HG03108 (cell line): ENCODE results near the gene CLDN4.
"Not testable (repeated sequence)": the region's sequence is repeated elsewhere in the genome, so short reads cannot be mapped to it uniquely, and the experiment has no call there.

Source experiments
- ATAC-seq: cut with Tn5 transposase; IDR thresholded peaks from one replicate; pipeline ENCODE4 v1.9.1; 2021; ENCODE audit warnings: moderate library complexity; ENCODE audit not compliant: unreplicated experiment

CLDN4 gene

DNA sequence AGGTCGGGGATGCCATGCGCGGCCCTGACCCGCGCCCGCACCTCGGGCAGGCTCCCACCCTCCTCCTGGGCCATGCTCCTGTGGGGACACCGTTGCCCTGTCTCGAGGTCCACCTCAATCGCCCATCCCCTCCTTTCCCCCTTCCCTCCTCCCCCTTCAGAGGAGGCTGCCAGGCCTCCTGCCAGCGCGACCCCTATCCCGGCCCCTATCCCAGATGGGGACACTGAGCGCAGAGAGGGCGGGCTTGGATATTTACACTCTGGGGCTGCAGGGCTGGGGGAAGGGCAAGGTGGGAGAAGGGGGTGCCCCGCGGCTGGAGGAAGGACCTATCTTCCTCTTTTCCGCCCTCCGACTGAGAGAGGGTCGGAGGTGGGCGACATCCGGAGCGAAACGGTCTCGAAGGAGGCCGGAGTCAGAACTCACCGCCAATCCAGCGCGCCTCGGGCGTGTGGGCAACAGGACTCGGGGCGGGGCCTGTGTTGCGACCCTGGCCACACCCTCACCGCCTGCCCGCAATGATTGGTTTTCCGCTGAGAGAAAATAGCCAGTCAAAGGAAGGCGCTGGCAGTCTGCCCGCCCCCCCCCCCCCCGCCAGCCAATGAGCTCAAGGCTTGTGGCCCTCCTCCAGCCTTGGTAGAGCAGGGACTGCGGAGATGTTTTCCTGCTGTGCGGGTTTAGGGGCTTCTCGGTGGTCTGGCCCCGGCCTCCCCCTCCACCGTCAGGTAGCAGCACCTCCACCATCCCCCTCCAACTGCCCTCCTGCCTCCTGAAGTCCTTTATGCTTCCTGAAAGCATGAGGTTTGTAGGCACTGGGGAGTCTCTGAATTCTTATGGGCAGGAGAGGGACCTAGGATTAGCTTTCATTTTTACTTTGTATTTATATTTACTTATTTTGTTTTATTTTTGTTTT, 11.5 kb downstream of the CLDN4 start, which contains the start of gene METTL27:
Gene METTL27, minus strand, starts transcription at position 450 of the 910 bp plus-strand sequence. Its CDS starts 376 bp downstream, at position 74.
- ATAC-seq: peak; percentile 96

DNA sequence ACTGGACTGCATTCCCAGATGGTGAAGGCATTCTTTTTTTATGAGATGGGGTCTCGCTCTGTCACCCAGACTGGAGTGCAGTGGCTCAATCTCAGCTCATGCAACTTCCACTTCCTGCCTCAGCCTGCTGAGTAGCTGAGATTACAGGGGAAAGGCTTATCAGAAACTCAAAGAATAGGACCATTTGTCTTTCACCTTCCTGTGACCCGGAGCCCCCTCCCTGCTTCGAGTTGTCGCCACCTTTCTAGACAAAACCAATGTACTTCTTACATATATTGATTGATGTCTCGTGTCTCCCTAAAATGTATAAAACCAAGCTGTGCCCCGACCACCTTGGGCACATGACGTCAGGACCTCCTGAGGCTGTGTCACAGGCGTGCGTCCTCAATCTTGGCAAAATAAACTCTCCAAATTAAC, 13.3 kb downstream of the CLDN4 start:
- ATAC-seq: no peak

DNA sequence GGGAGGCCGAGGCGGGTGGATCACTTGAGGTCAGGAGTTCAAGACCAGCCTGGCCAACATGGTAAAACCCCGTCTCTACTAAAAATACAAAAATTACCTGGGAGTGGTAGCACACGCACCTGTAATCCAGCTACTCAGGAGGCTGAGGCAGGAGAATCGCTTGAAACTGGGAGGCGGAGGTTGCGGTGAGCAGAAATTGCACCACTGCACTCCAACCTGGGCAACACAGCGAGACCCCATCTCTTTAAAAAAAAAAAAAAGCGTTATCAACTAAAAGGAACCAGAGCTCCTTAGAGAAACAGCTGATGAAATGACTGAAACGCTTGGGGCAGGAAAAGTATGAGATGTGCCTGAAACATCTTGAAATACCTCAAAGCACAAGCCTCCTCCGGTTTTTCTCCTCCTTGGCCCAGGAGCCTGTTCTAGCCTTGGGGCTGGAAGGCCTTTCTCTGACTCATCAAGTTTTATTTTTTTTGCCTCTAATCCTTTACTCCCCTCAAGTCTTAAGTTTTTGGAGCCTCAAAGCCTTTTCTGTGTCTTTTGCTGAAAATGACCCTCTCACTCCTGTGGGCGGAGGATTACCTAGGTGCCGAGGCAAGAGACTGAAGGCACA, 14.2 kb downstream of the CLDN4 start:
- no peak for ATAC-seq

DNA sequence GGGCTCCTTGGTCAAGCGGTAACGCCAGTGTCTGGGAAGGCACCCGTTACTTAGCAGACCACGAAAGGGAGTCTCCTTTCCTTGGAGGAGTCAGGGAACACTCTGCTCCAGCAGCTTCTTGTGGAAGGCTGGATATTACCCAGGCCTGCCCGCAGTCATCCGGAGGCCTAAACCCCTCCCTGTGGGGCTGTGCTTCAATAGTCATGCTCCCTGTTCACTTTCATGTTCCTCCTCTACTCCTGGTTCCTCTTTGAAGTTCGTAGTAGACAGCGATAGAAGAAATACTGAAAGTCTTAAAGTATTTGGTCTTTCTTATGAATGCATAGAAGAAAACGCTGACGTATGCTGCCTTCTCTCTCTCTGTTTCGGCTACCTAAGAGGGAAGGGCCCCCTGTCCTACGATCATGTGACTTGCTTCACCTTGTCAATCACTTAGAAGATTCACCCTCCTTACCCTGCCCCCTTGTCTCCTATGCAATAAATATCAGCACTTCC, 15.0 kb downstream of the CLDN4 start:
- ATAC-seq: not testable (repeated sequence)

DNA sequence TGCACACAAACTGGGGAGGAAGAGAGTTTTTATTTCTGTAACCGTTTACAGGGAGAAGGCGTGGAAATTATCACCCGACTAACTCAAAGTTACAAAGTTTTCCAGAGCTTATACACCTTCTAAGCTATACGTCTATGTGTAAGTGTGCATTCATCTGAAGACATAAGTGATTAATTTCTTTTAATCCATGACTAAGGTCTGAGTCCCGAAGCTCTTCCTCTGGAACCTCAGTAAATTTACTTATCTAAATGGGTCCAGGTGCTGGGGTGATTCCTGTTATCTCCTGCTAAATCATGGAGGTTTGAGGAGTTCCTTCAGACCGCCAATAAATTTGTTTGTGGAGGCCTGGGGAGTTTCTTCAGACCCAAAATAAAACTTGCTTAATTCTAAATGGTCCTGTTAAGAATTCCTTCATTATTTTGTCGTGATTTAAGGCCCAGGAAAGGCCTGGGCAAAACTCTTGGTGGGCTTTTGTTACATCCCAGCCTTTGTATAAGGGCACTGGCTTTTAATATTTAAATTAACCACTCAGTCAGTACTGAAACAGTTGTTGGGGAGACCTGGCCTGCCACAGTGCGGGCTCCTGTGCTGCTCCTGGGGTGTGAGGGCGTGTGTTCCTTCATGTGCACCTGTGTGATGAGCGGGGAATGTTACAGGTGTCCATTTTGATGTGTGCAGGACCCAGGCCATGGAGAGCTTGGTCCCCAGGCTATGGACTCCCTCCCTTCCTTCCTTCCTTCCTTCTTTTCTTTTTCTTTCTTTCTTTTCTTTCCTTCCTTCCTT, 17.3 kb downstream of the CLDN4 start:
- no peak for ATAC-seq

DNA sequence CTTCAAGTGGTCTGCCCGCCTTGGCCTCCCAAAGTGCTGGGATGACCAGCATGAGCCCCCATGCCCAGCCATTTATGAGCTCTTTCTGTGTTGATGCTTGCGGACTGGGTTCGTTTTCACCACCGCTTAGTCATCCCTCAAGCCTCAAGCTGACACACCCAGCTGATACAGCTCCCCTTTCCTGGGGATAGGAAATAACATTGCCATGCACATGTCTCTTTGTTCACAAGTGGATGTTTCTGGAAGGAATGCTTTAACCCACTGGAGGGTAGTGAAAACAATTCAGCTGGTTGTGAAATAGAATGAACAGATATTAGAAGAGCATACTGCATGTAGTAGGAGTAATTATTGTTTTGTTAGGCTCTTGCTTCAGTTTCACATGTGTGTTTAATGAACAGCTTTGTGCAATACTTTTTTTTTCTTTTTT, 20.0 kb downstream of the CLDN4 start:
- no peak for ATAC-seq

DNA sequence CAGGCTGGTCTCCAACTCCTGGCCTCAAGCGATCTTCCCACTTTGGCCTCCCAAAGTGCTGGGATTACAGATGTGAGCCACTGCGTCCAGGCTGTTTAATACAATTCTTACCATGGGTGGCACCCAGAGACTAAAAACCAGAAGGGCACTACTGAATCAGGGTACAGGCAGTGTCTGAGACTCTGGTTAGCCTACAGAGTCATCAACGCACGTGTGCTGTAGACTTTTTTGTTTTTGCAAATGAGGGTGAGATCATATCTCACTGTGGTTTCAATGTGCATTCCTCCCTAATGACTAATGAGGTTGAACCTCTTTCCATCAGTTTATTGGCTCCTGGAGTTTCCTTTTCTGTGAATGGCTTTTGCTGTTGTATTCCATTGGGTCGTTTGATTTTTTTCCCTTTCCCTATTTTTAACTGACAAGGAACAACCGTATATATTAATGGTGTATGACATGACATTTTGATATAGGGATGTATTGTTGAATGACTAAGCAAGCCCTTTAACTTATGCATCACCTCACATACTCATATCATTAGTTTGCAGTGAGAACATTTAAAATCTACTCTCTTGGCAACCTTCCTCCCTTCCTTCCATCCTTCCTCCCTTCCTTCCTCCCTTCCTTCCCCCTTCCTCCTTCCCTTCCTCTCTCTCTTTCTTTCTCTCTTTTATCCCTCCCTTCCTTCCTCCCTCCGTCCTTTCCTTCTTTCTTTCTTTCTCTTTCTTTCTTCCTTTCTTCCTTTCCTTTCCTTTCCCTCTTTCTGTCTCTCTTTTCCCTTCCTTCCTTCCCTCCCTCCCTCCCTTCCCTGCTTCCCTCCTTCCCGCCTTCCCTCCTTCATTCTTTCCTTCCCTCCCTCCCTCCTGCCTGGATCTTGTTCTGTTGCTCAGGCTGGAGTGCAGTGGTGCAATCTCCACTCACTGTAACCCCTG, 20.9 kb downstream of the CLDN4 start:
- ATAC-seq: peak; percentile 57

DNA sequence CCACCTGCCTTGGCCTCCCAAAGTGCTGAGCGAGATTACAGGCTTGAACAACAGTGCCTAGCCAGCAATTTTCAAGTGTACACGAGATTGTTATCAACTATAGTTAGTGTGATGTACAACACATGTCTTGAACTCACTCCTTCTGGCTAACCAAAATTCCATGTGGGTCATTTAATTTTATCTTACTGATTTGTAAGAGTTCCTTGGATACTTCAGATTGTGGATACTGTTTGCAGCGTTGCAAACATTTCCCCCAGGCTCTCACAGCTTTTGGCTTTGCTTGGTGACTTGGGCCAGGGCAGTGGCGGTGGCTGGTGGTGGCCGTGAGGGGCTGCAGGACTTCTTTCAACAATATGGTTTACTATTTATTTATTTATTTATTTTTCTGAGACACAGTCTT, 21.7 kb downstream of the CLDN4 start:
- no peak for ATAC-seq

DNA sequence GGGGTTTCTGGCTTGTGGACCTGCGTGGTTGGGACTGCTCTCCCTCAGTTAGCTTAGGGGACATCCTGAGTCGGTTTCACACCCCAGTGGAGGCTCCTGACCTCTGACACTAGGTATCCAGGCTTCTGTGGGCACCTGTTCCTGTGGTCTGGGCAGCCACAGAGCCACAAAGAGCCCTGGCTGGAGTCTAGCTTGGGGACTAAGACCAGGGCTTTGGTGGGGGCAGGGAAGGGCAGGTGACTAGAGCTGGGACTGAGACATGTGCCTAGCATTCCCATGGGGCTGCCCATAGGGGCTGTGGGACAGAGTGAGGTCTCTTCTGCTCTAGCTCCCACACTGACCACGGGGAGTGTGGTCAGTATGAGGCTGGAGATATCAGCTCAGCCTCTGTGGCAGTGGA, 26.1 kb downstream of the CLDN4 start:
- no peak for ATAC-seq

DNA sequence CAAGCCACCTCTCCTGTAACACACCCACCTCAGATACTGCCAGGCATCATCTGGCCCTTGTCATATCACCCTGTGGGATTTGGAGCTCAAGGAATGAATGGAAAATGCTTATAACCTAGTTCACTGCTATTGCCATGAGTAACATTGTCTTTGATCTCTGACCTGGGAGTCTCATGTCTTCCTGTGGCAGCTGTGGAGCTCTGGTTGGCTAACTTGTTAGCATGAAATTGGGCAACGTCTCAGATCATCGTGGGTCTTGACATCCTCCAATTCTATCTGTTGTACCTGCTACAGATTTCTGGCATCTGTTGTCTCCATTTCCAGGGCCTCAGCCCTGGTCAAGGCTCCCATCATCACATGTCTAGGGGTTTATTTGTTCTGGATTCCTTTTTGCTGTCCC, 28.0 kb downstream of the CLDN4 start:
- no peak for ATAC-seq

DNA sequence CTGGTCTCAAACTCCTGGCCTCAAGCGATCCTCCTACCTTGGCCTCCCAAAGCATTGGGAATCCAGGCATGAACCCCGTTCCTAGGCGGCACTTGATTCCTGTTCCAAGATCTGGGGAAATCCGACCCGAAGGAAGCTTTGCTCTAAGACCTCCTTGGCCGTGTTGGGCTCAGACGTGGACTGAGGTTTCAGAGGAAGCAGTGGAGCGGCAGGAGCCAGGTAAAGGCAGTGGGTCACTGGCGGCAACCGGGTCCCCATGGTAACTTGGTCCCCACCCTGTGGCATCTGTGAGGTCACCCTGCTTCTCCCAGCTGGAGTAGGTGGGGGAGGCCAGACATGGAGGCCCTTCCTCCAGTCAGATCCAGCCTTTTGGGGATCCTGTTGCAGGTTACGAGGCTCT, 30.1 kb downstream of the CLDN4 start, which contains the start of gene TMEM270:
Gene TMEM270, plus strand, starts transcription at position 301 of the 400 bp plus-strand sequence. Its CDS starts 36 bp downstream, at position 337.
- ATAC-seq: no peak

DNA sequence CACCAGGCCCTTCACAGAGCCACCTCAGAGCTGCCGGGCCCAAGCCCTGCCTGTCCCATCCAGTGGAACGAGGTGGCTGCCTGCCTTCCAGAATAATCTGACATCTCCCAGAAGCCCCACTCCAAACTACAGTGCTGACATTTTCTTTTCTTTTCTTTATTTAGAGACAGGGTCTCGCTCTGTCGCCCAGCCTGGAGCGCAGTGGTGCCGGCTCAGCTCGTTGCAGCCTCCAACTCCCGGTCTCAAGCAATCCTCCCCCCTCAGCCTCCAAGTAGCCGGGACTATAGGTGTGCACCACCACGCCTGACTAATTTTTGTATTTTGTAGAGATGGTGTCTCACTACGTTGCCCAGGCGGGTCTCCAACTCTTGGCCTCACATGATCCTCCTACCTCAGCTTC, 30.5 kb downstream of the CLDN4 start:
- ATAC-seq: no peak

DNA sequence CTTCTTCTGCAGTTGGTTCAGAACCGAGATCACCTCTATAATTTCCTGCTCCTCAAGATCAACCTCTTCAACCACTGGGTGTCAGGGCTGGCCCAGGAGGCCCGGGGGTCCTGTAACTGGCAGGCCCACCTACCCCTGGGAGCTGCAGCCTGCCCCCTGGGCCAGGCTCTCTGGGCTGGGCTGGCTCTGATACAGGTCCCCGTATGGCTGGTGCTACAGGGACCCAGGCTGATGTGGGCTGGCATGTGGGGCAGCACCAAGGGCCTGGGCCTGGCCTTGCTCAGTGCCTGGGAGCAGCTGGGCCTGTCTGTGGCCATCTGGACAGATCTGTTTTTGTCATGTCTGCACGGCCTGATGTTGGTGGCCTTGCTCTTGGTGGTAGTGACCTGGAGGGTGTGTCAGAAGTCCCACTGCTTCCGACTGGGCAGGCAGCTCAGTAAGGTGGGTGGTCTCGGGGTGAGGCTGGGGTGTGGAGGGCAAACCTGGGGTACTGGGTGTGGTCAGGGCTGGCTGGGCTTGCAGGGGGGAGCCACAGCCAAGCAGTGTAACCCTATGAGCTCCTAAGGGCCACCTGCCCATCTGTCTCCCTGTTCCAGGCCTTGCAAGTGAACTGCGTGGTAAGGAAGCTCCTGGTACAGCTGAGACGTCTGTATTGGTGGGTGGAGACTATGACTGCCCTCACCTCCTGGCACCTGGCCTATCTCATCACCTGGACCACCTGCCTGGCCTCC, 34.4 kb downstream of the CLDN4 start:
- no peak for ATAC-seq

DNA sequence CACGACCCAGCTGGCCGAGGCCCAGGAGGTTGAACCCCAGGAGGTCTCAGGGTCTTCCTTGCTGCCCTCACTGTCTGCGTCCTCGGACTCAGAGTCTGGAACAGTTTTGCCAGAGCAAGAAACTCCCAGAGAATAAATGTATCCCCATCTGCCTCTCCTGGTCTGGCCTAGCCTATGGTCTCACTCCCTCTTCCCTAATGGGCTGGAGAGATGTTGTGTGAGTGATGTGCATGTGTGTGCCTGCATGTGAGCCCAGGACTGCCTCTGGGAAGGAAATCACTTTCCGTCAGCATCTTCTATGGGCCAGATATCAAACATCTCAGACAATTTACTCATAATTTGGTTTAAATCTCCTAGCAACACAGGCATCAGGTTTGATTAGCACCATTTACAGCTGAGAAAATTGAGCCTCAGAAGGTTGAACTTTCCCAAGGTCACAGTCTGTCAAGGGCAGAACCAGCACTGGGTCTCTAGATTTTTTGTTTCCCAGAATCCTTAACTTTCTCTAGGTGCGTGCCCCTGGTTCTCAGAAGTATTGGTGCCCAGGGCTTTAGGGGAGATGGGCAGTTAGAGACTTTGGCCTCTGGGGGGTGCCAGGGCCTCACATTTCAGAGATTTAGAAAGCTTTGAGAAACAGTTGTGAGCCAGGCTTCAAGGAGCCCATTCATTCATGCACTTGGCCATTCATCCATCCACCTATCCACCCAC, 35.1 kb downstream of the CLDN4 start:
- no peak for ATAC-seq

DNA sequence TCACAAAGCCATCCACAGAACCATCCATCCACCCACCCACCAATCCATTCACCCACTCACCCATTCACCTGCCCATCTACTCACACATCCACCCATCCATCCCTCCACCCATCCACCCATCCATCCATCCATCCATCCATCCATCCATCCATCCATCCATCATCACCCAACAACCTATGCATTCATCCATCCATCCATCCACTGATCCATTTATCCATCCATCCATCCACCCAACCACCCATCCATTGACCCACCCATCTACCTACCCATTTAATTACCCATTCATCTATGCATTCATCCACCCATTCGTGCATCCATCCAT, 35.6 kb downstream of the CLDN4 start:
- no peak for ATAC-seq

DNA sequence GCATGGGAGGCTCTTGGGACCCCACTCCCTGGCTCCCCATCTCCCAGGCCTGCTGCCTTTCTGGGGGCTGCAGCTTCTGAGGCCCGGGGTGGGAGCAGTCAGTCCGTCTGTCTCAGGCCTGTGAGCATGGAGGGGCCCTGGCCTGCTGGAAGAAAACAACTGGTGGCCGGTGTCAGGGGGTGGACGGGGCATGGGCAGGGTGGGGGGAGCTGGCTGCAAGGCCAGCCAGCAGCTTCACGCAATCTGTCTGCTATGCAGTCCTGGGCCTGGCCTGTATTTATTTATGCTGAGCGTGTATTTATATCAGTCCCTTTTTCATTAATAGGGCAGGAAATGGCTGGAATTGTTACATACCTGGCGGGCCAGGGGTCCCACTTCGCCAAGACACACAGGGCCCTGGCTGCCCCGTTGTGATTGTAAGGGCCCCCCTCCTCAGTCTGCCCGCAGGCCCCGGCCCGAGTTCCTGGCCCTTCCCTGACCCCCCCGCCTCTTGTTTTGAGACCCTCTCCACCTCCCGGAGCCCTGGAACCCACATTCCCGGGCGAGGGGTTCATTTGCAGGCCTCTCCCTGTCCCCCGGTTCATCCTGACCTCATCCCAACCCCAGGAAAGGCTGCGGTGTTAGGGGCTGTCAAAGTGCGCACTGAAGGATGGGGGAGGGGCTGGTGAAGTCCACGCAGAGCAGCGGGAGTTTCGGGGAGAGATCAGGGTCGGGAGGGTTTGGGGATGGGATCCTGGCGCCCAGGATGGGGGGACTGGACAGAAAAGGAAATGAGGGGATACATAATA, 38.4 kb downstream of the CLDN4 start:
- ATAC-seq: no peak

DNA sequence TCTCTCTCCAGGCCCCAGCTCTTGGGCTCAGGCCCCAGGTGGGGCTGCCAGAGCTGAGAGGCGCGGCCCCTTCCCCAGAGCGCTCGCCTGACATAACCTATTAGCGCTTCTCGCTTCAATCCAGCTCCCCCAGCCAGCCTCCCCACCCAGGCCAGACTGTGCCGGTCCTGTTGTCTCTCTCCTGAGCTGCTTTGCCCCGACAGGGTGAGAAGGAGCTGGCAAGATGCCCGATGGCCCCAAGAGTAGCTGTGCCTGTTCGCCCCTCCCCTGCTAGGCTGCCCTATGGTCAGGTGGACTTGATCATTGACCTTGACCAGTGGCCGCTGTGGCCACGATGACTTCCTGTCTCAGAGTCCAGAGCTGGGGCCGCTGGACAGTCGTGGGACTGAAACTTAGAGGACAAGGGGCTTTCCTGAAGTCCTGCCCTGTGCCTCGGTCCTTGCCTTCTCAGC, 39.3 kb downstream of the CLDN4 start:
- no peak for ATAC-seq
